ENCODE results near the gene ID2. TPM values are rescaled to one million over a fixed set of nuclear protein-coding genes. Genes with fewer than 3 reads are reported as not detected.

The ID2 gene
- total RNA-seq, 1 experiment from 2014 or later, result 249 TPM

GRCh38 chr2:8714283-8714682 is 32.4 kb downstream of the ID2 start:
- CTCF ChIA-PET, result no interaction called here
- peaks cover 23% of the 10 kb centered on the region for H3K4me1 ChIP-seq (ENCODE audit: insufficient read depth, low read length, poor library complexity, severe bottlenecking)
- no peaks in the 10 kb centered on the region for H3K36me3 ChIP-seq (ENCODE audit: insufficient read depth, low read length, poor library complexity, severe bottlenecking)
- intact Hi-C loops (cut with micrococcal nuclease; ENCODE audit: unreplicated experiment), result no loop called here
- H3K27me3 ChIP-seq (replicated peaks; ENCODE audit: insufficient read depth, low read depth, low read length, poor library complexity), result no peaks in the 10 kb centered on the region
- DNase-seq (ENCODE audit: low spot score), result no peak
- BruUV-seq (replicated peaks), result no TSS peak
- no peak for TF ChIP-seq EZH2 (IDR thresholded peaks at IDR 0.05; ENCODE audit: borderline replicate concordance, low read depth, low read length, poor library complexity, severe bottlenecking)
- TF ChIP-seq, protein P1, sequence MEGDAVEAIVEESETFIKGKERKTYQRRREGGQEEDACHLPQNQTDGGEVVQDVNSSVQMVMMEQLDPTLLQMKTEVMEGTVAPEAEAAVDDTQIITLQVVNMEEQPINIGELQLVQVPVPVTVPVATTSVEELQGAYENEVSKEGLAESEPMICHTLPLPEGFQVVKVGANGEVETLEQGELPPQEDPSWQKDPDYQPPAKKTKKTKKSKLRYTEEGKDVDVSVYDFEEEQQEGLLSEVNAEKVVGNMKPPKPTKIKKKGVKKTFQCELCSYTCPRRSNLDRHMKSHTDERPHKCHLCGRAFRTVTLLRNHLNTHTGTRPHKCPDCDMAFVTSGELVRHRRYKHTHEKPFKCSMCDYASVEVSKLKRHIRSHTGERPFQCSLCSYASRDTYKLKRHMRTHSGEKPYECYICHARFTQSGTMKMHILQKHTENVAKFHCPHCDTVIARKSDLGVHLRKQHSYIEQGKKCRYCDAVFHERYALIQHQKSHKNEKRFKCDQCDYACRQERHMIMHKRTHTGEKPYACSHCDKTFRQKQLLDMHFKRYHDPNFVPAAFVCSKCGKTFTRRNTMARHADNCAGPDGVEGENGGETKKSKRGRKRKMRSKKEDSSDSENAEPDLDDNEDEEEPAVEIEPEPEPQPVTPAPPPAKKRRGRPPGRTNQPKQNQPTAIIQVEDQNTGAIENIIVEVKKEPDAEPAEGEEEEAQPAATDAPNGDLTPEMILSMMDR (conservative IDR thresholded peaks at IDR 0.05; ENCODE audit: low read depth, low read length), result no peak
- no peaks in the 10 kb centered on the region for H3K9me3 ChIP-seq (ENCODE audit: low read depth, low read length, poor library complexity, severe bottlenecking)
- H3K4me3 ChIP-seq (ENCODE audit: low read depth, low read length, poor library complexity, severe bottlenecking), result no peak overlapping the region
- POLR2A ChIA-PET (ENCODE audit: low non-redundant PET), result no interaction called here
- H3K27ac ChIP-seq (ENCODE audit: low read depth, low read length, poor library complexity, severe bottlenecking), result no peak overlapping the region

DNA sequence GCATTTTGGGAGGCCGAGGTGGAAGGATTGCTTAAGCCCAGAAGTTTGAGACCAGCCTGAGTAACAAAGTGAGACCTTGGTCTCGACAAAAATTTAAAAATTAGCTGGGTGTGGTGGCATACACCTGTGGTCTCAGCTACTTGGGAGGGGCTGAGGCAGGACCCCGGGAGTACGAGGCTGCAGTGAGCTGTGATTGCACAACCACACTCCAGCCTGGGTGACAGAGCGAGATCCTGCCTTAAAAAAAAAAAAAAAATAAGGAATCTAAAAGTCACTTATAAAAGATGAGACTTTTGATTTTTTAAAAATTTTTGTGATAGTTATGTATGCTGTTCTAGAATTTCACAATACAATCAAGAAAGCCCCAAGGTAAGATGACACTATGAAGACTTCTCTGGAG is 33.1 kb downstream of the ID2 start:
- TF ChIP-seq EZH2 (IDR thresholded peaks at IDR 0.05; ENCODE audit: borderline replicate concordance, low read depth, low read length, poor library complexity, severe bottlenecking), result no peak
- POLR2A ChIA-PET (ENCODE audit: low non-redundant PET), result no interaction called here
- no peaks in the 10 kb centered on the region for H3K9me3 ChIP-seq (ENCODE audit: low read depth, low read length, poor library complexity, severe bottlenecking)
- H3K27ac ChIP-seq (ENCODE audit: low read depth, low read length, poor library complexity, severe bottlenecking), result no peak overlapping the region
- intact Hi-C loops (cut with micrococcal nuclease; ENCODE audit: unreplicated experiment), result no loop called here
- peaks cover 23% of the 10 kb centered on the region for H3K4me1 ChIP-seq (ENCODE audit: insufficient read depth, low read length, poor library complexity, severe bottlenecking)
- BruUV-seq (replicated peaks), result no TSS peak
- no peak overlapping the region for H3K4me3 ChIP-seq (ENCODE audit: low read depth, low read length, poor library complexity, severe bottlenecking)
- CTCF ChIA-PET, result no interaction called here
- H3K27me3 ChIP-seq (replicated peaks; ENCODE audit: insufficient read depth, low read depth, low read length, poor library complexity), result no peaks in the 10 kb centered on the region
- no peaks in the 10 kb centered on the region for H3K36me3 ChIP-seq (ENCODE audit: insufficient read depth, low read length, poor library complexity, severe bottlenecking)
- no peak for DNase-seq (ENCODE audit: low spot score)

- ChIA-PET CTCF (interaction anchor here (0.5 kb wide), 1 partner anchor 42 kb away, joined by 3 read pairs; no protein-coding TSS in a partner anchor), POLR2A (ENCODE audit: low non-redundant PET) (no interaction called here)
- Histone ChIP-seq H3K27ac (ENCODE audit: low read depth, low read length, poor library complexity, severe bottlenecking) (no peak overlapping the region), H3K36me3 (ENCODE audit: insufficient read depth, low read length, poor library complexity, severe bottlenecking) (no peaks in the 10 kb centered on the region), H3K4me3 (ENCODE audit: low read depth, low read length, poor library complexity, severe bottlenecking) (no peak overlapping the region), H3K9me3 (ENCODE audit: low read depth, low read length, poor library complexity, severe bottlenecking) (no peaks in the 10 kb centered on the region), H3K27me3 (replicated peaks; ENCODE audit: insufficient read depth, low read depth, low read length, poor library complexity) (no peaks in the 10 kb centered on the region), H3K4me1 (ENCODE audit: insufficient read depth, low read length, poor library complexity, severe bottlenecking) (no peaks in the 10 kb centered on the region)
- intact Hi-C loops (cut with micrococcal nuclease; ENCODE audit: unreplicated experiment), result no loop called here
- TF ChIP-seq, protein P1 (conservative IDR thresholded peaks at IDR 0.05; ENCODE audit: low read depth, low read length), result no peak
- no peak for TF ChIP-seq EZH2 (IDR thresholded peaks at IDR 0.05; ENCODE audit: borderline replicate concordance, low read depth, low read length, poor library complexity, severe bottlenecking)
- no TSS peak for BruUV-seq (replicated peaks)
- peak; percentile 47 for DNase-seq (ENCODE audit: low spot score)
These were observed 37.7 kb downstream of the ID2 start for GRCh38 chr2:8719528-8719927.

- TF ChIP-seq, protein P1 (conservative IDR thresholded peaks at IDR 0.05; ENCODE audit: low read depth, low read length), result no peak
- no peak for TF ChIP-seq EZH2 (IDR thresholded peaks at IDR 0.05; ENCODE audit: borderline replicate concordance, low read depth, low read length, poor library complexity, severe bottlenecking)
- H3K4me3 ChIP-seq (ENCODE audit: low read depth, low read length, poor library complexity, severe bottlenecking), result no peak overlapping the region
- no peaks in the 10 kb centered on the region for H3K36me3 ChIP-seq (ENCODE audit: insufficient read depth, low read length, poor library complexity, severe bottlenecking)
- H3K4me1 ChIP-seq (ENCODE audit: insufficient read depth, low read length, poor library complexity, severe bottlenecking), result no peaks in the 10 kb centered on the region
- intact Hi-C loops (cut with micrococcal nuclease; ENCODE audit: unreplicated experiment), result no loop called here
- CTCF ChIA-PET, result no interaction called here
- POLR2A ChIA-PET (ENCODE audit: low non-redundant PET), result no interaction called here
- no TSS peak for BruUV-seq (replicated peaks)
- no peaks in the 10 kb centered on the region for H3K9me3 ChIP-seq (ENCODE audit: low read depth, low read length, poor library complexity, severe bottlenecking)
- H3K27ac ChIP-seq (ENCODE audit: low read depth, low read length, poor library complexity, severe bottlenecking), result no peak overlapping the region
- H3K27me3 ChIP-seq (replicated peaks; ENCODE audit: insufficient read depth, low read depth, low read length, poor library complexity), result no peaks in the 10 kb centered on the region
- no peak for DNase-seq (ENCODE audit: low spot score)
These were observed 38.9 kb downstream of the ID2 start for GRCh38 chr2:8720741-8721140.
